Activated T-cell treated with anti-CD3 and anti-CD28 coated beads for 48 hours (primary cell): ENCODE measurements around the gene ALPP.
"Not testable (repeated sequence)": the region's sequence is repeated elsewhere in the genome, so short reads cannot be mapped to it uniquely, and the experiment has no call there.

ENCODE experiments used
- DNase-seq: peaks from one replicate; pipeline ENCODE4 v3.0.0-alpha.2; 2020; ENCODE audit warnings: low read depth

Gene ALPP

DNA sequence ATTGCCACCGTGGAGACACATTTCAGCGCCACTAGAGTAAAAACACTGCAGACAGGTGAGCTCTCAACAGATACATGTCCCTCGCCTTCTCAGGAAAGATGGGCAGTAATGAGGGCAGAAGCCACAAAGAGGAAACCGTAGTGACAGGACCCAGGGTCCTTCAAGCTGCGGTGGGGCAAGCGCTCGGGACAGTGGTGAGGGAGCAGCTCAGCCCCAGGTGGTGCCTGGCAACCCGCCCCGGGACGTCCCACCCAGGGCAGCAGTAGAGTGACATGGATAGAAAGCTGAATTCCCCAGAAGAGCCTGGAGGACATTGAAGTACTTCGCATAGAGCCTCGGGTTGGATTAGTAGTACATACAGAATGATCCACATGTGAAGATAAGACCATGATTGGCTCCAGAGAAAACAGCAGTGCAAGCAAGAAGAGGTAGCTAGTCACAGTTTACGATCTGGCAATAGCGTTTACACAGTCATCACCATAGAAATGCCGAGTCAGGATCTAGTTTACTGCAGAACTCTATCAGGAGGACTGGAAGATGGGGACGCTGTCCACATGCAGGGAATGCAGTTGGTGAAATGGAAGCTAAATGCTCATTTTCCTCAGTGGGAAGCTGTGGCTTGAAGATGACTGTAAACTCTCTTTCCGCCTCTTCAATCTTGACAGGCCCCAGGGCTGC is 37.4 kb upstream of the ALPP start:
- no peak for DNase-seq

DNA sequence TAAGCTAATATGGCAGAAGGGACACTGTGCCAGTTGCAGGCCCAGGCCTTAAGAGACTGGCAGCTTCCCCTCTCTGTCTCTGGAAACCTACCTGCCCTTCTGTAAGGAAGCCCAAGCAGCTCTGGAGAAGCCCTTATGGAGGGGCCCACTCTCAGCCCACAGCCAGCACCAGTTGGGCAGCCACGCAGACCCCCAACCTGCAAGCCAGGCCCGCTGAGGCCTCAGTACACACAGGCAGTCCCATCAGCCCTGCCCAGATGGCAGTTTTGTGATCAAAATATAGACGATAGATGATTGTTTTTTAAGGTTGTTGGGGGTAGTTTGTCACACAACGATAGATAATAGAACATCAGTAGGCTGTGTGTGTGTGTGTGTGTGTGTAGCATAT is 36.8 kb upstream of the ALPP start:
- no peak for DNase-seq

DNA sequence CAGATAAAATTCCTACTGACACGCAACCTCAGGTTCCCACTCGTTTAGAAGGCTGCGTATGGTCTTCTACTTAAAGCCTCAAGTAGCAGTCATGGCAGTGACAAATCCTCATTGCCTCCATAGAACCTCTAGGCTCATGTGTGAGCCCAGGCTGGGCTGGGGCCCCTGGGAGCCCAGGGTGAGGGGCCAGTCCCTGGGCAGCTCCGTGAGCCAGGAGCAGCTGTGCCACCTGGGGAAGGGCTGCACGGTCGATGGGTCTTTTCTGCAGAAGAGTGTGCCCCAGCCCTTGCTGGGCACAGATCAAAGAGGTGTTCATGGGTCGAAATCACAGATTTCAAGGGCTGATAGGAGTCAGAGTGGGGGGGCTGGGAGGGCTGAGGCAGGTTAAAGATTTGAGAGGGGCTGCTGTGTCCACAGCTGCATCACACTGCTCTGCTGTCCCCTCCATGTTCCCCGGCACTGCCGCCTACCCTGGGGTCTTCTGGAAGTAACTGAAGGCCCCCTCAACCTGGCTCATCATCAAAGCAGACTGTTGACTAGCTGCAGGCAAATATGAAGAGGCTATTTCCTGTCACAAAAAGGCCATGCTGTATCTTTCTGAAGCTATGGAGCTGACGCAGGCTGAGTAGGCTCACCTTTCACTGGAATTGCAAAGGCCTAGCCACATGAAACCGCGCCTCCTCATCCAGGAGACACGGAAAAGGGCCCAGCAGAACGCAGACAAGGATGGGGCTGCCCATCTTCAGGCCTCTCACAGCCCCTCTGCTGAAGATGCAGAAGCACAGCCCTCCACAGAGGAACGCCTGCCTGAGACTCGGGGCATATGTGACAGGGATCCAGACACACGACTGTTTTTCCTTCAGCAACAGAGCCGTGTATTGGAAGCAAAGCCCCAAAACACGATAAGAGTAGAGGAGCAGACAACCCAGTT is 35.7 kb upstream of the ALPP start:
- no peak for DNase-seq

- DNase-seq, result no peak
Observed at GRCh38 chr2:232343821-232344220, 34.7 kb upstream of the ALPP start.

GRCh38 chr2:232345251-232345650 is 33.3 kb upstream of the ALPP start:
- DNase-seq, result no peak

DNA sequence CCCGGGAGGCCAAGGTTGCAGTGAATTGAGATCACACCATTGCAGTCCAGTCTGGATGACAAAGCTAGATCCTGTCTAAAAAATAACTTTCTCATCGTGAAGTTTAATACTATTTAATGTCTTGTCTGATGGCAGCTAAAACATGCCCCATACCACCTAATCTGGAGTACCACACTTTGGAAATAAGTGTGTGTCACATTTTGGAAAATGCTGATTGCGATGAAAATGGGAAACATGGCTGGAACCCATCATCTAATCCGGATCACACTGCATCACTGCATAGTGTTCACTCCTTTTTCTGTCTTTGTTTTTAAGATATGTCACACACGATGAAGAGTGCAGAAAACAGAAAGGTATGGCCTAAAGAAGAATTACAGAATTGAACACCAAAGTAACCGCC is 31.2 kb upstream of the ALPP start:
- no peak for DNase-seq

DNA sequence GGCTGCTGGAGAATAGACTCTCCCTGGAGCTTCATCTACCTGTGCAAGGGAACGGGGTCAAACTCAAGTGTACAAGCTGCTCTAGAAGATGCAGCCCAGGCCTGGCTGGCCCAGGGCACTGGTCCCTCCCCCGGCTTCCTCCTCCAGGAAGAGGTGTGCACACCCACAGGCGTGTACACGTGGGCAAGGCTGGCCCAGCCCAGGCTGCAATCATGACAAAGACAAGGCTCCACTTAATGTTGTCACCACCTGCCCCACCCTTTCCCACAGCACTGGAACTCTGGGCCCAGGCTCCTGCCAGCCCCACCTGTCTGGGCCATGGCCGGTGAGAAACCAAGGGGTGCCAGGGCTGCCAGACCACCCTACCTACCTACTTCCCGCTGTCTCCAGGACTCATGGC is 29.6 kb upstream of the ALPP start:
- no peak for DNase-seq

GRCh38 chr2:232349546-232349945 is 29.0 kb upstream of the ALPP start:
- no peak for DNase-seq

DNA sequence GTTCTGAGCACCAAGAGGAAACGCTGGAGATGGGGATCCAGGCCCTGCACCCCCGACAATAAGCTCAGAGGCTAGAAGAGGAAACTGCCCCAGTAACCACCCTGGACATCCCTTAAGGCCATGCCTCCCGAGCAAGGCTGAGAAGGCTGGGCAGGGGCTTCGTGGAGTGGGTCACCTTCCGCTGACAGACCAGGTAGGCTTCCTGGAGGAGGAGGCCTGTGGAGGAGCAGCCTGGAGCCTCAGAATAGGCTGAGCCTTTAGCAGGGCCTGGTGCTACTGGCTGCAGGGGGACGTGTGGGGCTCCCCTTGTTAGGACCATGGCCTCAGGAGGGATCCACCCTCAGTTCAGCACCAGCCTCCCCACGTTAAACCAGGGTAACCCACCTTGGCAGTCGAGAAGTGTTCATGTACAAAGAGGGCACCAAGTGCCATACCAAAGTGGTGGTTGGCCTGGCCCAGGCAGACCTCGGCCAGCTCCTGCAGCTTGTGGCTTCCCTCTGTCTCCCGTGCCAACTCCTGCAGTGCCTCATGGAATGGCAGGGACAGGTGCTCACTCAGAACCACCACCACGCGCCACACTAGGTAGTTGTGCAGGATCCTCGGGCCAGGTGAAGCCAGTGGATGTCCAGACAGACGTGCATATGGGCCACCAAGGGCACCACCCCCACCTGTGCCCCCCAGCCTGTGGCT is 28.5 kb upstream of the ALPP start:
- no peak for DNase-seq

GRCh38 chr2:232350804-232351685 is 27.5 kb upstream of the ALPP start:
- no peak for DNase-seq

- DNase-seq, result no peak
Observed at GRCh38 chr2:232351686-232352510, 26.7 kb upstream of the ALPP start.

DNA sequence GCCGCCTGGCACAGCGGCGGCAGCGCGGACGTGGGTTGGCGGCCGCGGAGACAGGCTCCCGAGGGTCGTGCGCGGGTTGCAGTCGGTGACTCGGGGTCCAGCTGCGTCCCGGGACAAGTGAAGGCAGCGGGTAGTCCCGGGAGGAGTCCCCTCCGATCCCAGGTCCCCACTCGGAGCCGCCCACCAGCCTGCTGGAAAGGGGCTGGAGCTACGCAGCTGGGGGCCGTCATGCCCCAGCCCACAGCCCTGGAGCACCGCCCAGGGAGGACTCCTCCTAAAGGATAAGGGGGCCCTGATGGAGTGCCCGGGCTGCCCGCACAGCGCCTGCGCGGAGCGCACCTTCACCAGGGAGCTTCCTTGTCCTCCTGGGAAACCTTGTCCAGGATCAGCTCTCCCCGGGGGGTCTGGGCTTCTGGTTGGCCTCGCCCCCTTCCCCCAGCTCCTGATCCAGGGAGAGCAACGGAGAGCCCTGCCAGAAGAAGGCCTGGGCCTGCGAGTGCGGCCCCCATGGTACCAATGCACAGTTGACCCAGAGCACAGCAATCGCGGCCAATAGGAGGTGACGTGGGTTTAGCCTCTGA is 25.9 kb upstream of the ALPP start:
- DNase-seq, result no peak

- DNase-seq, result no peak
Observed at GRCh38 chr2:232353096-232353495, 25.5 kb upstream of the ALPP start.

- DNase-seq, result no peak
Observed at GRCh38 chr2:232353660-232354059, 24.9 kb upstream of the ALPP start.

GRCh38 chr2:232354069-232354468 is 24.5 kb upstream of the ALPP start:
- no peak for DNase-seq

- no peak for DNase-seq
Observed at GRCh38 chr2:232361646-232362045, 16.9 kb upstream of the ALPP start.

DNA sequence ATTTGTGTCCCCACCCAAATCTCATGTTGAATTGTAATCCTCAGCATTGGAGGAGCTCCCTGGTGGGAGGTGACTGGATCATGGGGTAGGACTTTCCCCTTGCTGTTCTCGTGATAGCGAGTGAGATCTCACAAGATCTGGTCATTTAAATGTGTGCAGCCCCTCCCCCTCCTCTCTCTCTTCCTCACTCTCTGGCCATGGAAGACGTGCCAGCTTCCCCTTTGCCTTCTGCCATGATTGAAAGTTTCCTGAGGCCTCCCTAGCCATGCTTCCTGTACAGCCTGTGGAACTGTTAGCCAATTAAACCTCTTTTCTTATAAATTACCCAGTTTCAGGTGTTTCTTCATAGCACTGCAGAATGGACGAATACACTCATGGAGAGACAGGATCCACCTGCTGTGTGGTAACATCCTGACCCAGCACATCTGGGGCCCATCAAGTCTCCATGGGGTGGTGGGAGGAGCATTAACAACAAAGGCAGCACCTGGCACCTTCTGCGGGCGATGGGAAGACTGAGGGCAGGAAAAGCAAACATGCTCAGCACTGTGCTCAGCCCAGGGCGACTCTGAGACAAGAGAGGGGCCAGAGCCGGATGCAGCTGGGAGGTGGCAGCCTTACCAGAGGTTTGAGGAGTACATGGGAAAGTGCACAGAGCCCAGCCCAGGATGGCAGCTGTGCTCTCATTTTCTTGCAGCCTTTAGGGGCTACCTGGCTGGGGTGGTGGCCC is 16.2 kb upstream of the ALPP start:
- DNase-seq, result no peak

DNA sequence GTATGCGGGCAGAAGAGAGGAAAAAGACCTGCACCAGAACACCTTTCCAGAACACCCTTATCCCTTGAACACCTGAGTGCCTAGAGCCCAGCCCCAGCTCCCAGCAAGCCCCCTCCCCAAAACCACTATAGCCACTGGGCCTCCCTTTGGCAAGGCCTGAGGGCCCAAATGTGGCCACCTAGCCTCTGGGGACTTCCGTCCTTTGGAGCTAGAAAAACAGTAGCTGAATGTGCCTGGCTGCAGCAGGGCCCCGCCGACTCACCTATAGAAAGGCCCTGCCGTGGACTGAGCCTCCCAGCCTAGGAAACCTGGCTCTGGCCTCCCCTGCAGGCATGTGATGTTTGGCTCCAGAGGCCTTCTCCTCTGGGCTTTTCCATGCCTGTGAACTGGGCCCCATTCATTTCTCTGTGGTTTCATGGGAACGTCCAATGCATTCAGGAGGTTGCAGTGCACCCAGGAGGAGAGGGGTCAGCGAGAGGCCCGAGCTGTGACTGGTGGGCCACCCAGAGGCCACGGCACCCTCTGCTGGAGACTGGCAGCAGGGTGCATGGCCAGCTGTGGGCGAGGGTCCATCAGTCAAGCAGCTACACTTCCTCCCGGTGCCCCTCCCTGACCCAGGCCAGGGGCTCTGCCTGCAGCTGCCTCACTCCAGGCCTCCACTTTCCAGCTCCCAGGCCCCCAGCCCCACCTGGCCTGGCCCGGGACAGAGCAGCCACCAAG is 15.3 kb upstream of the ALPP start:
- not testable (repeated sequence) for DNase-seq
